Stomach (tissue), 9 donors: ENCODE results near the gene DPH6. TPM values are rescaled to one million over a fixed set of nuclear protein-coding genes. Genes with fewer than 3 reads are reported as not detected.

ENCODE experiments used
- DNase-seq, 2 donors: peaks; one replicate each; pipeline versions ENCODE4 v3.0.0 to v3.0.0-alpha.2; 2013 to 2019
- H3K27ac ChIP-seq, 5 donors: fragments of 200-600 bp in 4 of 5; sonication (generic) in 4 of 5; one replicate each; pipeline ENCODE4 v1.5.1; 2013 to 2019; ENCODE audit warnings: mild to moderate bottlenecking in 1 of 5, moderate library complexity in 1 of 5
- H3K27me3 ChIP-seq, 3 donors: fragments of 200-600 bp; sonication (generic); one replicate each; pipeline ENCODE4 v1.5.1; 2017 to 2019; ENCODE audit warnings: mixed run types in 1 of 3
- H3K36me3 ChIP-seq, 4 donors: fragments of 200-600 bp; sonication (generic); 1 replicate in 3 of 4; 2 replicates in 1 of 4; pipeline ENCODE4 v1.5.1; 2016 to 2019
- H3K4me1 ChIP-seq, 4 donors: fragments of 200-600 bp; sonication (generic); one replicate each; pipeline ENCODE4 v1.5.1; 2016 to 2019
- H3K4me3 ChIP-seq, 4 donors: fragments of 200-600 bp; sonication (generic) in 3 of 4; one replicate each; pipeline ENCODE4 v1.5.1; 2016 to 2019; ENCODE audit warnings: mild to moderate bottlenecking in 1 of 4
- H3K9me3 ChIP-seq, 4 donors: fragments of 200-600 bp; sonication (generic); one replicate each; pipeline ENCODE4 v1.5.1; 2016 to 2019
- EP300 ChIP-seq: sonication (generic); formaldehyde crosslinking; IDR thresholded peaks from one replicate; pipeline ENCODE4 v1.6.1; 2017; ENCODE audit warnings: antibody characterized with exemption
- POLR2A ChIP-seq, 4 donors: fragments of 450-650 bp; IDR thresholded peaks; one replicate each; pipeline ENCODE4 v1.6.1; 2016; ENCODE audit warnings: antibody characterized with exemption in 4 of 4, control low read depth in 2 of 4, mild to moderate bottlenecking in 1 of 4, moderate library complexity in 1 of 4
- POLR2AphosphoS5 ChIP-seq, 3 donors: sonication (generic); formaldehyde crosslinking; IDR thresholded peaks; one replicate each; pipeline ENCODE4 v1.6.1; 2016; ENCODE audit warnings: antibody characterized with exemption in 3 of 3
- WGBS, 5 donors: extraction: QIAGEN DNeasy Blood & Tissue Kit in 3 of 5; methylation state at CpG; one replicate each; pipeline versions ENCODE4 v1.1.5 to v1.1.7; 2013 to 2018; 5-methylcytosine and 5-hydroxymethylcytosine counted together
- intact Hi-C: fragments of 100-400 bp; cut with DNase I; formaldehyde crosslinking; loops from one replicate; pipeline ENCODE4 v1.15.1; 2023; ENCODE audit warnings: low total_unique reads
- polyA plus RNA-seq, 3 donors: library from polyadenylated mRNA; stranded (reverse); fragments of 200-250 nt; gene quantifications; one replicate each; pipeline ENCODE4 v1.2.3, GENCODE V29; 2013
- total RNA-seq, 5 donors: library from RNA; depleted of rRNA; stranded (reverse); fragments of >200 nt; gene quantifications; one replicate each; pipeline versions ENCODE4 v1.1.0 to v1.2.3, GENCODE V29; 2014 to 2016
- TF ChIP-seq, protein P1 (sequence below), 7 experiments: fragments of 450-650 bp in 4 of 7; fragments of 200-600 bp in 3 of 7; sonication (generic) in 3 of 7; IDR thresholded peaks; one replicate each; pipeline ENCODE4 v1.5.1; 2016 to 2019; ENCODE audit warnings: antibody characterized with exemption in 7 of 7, control low read depth in 2 of 7, mild to moderate bottlenecking in 1 of 7
- donor health status: healthy with polysubstance abuse.
- donor health status: Bipolar disorder and iron deficiency.
- donor health status: healthy.

DPH6 gene
- total and polyA plus RNA-seq, 8 donors = 6.1 to 52.3 (median 17.7) TPM

DNA sequence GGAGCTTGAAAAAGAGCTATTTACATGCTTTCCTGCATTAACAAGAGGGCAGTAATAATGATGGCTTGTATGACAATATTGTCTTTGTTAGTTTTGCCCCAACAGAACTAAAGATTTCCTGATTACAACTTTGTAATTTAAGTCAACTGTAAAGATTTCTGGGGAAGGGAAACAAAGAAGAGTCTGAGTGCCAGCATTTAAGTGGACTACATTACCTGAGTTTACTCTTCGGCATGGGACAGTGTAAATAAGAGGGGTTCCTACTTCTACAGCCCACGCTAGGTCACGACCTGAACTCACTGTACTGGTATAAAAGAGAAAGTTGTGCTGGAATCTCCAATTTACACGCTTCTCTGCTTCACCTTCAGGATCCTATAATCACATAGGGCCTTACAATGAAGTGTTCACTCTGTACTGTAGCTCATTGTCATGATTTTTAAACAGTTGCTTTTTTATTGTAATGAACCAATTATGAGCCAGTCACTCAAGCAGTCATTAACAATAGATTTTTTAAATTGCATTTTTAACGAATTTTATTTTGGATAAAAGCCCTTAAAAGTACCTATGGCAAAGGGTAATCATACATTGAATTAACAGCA is 39.6 kb downstream of the DPH6 start:
- H3K27me3 ChIP-seq = no peaks in the 10 kb centered on the region
- no peaks in the 10 kb centered on the region for H3K36me3 ChIP-seq
- no peaks in the 10 kb centered on the region for H3K9me3 ChIP-seq
- H3K27ac ChIP-seq = no peak overlapping the region
- intact Hi-C loops = no loop called here
- WGBS, 5 donors = 36 to 56% (median 52%) methylated on average over 5 of the region's 5 CpGs
- peaks cover 0 to 17% (median 8%) of the 10 kb centered on the region in 4 donors for H3K4me1 ChIP-seq
- DNase-seq = no peak
- no peak for TF ChIP-seq EP300
- no peak for TF ChIP-seq POLR2AphosphoS5 (IDR thresholded peaks at IDR 0.05)
- TF ChIP-seq POLR2A (IDR thresholded peaks at IDR 0.05) = no peak
- TF ChIP-seq, protein P1, sequence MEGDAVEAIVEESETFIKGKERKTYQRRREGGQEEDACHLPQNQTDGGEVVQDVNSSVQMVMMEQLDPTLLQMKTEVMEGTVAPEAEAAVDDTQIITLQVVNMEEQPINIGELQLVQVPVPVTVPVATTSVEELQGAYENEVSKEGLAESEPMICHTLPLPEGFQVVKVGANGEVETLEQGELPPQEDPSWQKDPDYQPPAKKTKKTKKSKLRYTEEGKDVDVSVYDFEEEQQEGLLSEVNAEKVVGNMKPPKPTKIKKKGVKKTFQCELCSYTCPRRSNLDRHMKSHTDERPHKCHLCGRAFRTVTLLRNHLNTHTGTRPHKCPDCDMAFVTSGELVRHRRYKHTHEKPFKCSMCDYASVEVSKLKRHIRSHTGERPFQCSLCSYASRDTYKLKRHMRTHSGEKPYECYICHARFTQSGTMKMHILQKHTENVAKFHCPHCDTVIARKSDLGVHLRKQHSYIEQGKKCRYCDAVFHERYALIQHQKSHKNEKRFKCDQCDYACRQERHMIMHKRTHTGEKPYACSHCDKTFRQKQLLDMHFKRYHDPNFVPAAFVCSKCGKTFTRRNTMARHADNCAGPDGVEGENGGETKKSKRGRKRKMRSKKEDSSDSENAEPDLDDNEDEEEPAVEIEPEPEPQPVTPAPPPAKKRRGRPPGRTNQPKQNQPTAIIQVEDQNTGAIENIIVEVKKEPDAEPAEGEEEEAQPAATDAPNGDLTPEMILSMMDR (IDR thresholded peaks at IDR 0.05) = no peak
- no peak overlapping the region for H3K4me3 ChIP-seq

DNA sequence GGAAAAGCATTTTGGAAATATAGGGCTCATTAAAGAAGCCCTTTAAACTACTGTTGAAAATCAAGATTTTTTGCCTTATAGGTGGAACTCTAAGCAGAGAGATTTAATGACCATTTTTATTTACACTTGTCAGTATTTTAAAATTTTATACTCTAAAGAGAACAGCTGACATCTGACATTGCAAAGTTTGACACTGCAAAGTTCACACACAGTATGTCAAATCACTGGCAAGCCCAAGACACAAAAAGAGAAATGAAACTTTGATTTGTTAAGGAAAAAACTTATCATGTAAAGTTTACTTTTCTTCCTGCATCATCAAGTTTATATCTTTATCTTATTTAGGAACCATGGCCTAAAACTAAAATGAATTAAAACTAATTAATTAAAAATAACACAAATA is 40.2 kb downstream of the DPH6 start:
- H3K27ac ChIP-seq = no peak overlapping the region
- intact Hi-C loops = no loop called here
- H3K4me1 ChIP-seq = peaks cover 0 to 17% (median 8%) of the 10 kb centered on the region in 4 donors
- H3K27me3 ChIP-seq = no peaks in the 10 kb centered on the region
- no peak for DNase-seq
- TF ChIP-seq POLR2AphosphoS5 (IDR thresholded peaks at IDR 0.05) (no peak), POLR2A (IDR thresholded peaks at IDR 0.05) (no peak), EP300 (no peak)
- TF ChIP-seq, protein P1 (IDR thresholded peaks at IDR 0.05) = no peak
- H3K4me3 ChIP-seq = no peak overlapping the region
- H3K36me3 ChIP-seq = no peaks in the 10 kb centered on the region
- H3K9me3 ChIP-seq = no peaks in the 10 kb centered on the region

DNA sequence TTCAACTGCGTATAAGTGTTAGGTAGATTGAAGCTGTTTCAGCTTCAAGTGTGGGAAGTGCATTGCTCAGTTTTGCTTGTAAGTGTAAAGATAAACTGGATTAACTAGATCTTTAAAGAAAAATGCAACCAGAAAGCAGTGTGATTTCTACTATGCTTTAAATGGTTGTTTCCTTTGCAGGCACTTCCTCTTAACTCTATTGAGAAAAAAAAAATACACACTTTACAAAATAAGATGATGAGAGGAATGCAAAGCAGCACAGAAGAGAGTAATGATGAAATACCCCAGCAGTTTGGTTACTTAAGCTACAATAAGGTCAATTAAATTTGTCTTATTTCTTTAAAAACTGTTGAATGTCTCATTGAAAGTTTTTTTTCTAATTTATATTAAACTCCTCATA is 40.8 kb downstream of the DPH6 start:
- Histone ChIP-seq H3K27ac (no peak overlapping the region), H3K4me1 (peaks cover 0 to 17% (median 8%) of the 10 kb centered on the region in 4 donors), H3K4me3 (no peak overlapping the region), H3K36me3 (no peaks in the 10 kb centered on the region), H3K27me3 (no peaks in the 10 kb centered on the region), H3K9me3 (no peaks in the 10 kb centered on the region)
- 77 to 90% (median 83%) methylated on average over 1 of the region's 1 CpG for WGBS, 5 donors
- TF ChIP-seq POLR2AphosphoS5 (IDR thresholded peaks at IDR 0.05) = no peak
- TF ChIP-seq, protein P1 (IDR thresholded peaks at IDR 0.05) = no peak
- TF ChIP-seq EP300 = no peak
- TF ChIP-seq POLR2A (IDR thresholded peaks at IDR 0.05) = no peak
- no peak for DNase-seq
- intact Hi-C loops = no loop called here

DNA sequence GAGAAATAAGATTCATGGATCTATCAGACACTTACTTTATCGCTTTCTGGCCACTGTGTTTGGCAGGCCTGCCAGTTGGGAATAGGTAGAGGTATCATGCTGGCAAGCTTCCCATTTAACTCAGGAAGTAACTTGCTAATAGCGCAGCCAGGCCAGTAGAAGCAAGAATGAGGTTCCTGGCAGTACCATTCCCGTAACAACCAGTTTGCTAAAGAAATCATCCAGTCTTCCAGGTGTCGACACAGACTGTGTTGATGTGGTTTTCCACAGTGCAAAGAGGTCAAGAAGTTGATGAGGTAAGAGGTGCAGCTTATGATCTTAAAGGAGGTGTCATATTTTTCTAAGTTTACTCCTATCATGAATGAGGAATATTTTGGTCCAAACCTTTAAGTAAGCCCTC is 46.2 kb downstream of the DPH6 start:
- intact Hi-C loops = no loop called here
- no peaks in the 10 kb centered on the region for H3K36me3 ChIP-seq
- no peaks in the 10 kb centered on the region for H3K4me1 ChIP-seq
- H3K27ac ChIP-seq = no peak overlapping the region
- no peak overlapping the region for H3K4me3 ChIP-seq
- WGBS, 5 donors = 76 to 87% (median 86%) methylated on average over 4 of the region's 4 CpGs
- H3K9me3 ChIP-seq = no peaks in the 10 kb centered on the region
- H3K27me3 ChIP-seq = no peaks in the 10 kb centered on the region
- TF ChIP-seq, protein P1 (IDR thresholded peaks at IDR 0.05) = no peak
- no peak for TF ChIP-seq POLR2A (IDR thresholded peaks at IDR 0.05)
- no peak for TF ChIP-seq POLR2AphosphoS5 (IDR thresholded peaks at IDR 0.05)
- TF ChIP-seq EP300 = no peak
- DNase-seq = no peak
